GM21576 (cell line): ENCODE results near the gene KCNQ1.

Source experiments
- ATAC-seq: cut with Tn5 transposase; IDR thresholded peaks from one replicate; pipeline ENCODE4 v1.9.1; 2021; ENCODE audit warnings: mild to moderate bottlenecking, moderate library complexity; ENCODE audit not compliant: unreplicated experiment

Gene KCNQ1

DNA sequence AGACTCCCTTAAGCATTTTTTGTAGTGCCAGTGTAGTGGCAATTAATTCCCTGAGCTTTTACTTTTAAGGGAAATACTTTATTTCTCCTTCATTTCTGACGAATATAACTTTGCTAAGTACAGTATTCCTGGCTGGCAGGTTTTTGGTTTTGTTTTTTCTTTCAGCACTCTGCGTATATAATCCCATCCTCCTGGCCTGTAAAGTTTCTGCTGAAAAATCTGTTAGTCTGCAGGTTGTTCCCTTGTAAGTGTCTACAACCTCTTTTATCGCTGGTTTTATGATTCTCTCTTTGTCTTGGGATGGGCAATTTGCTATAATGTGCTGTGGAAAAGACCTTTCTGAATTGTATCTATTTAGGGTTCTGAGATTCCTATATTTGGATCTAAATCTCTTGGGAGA is 198.9 kb downstream of the KCNQ1 start:
- ATAC-seq: no peak

DNA sequence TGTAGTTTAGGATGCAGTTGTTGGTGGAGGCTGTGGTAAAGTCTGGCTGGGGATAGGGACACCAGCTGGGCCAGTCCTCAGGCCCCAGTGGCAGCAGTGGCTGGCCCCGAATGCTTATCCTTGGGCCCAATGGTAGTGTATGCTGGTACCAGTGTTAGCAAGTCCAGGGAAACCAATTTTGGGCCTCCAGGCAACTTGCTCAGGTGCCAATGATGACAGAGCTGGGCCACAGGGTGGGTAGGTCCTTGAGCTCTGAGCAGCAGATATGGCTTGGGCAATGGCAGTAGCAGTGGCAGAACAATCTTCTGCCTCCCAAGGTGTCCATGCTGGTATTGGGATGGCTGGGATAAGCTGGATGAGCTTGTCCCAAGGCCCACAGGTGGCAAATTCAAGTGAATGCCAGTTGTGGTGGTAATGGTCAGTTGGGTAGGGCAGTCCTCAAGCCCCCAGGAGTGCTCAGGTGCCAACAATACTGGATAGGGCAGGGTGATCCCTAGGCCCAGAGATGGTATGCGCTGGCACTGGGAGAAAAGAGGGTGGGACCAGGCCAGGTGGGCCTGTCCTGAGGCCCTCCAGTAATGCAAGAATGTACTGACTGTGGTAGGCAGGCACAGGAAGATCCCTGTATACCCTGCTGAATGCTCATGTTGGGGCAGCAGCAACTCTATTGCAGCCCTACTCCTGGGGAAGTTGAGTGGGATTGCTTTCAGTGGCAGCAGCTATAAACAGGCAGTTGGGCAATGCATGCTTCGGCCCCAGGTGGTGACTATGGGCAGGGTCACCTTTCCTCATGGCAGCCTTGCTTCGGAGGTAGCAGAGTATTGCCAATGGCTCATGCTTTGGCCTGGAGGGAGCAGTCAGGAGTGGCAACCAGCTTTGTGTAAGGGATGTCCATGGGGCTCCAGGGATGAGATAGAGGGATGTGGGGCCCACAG is 200.3 kb downstream of the KCNQ1 start:
- ATAC-seq: no peak

DNA sequence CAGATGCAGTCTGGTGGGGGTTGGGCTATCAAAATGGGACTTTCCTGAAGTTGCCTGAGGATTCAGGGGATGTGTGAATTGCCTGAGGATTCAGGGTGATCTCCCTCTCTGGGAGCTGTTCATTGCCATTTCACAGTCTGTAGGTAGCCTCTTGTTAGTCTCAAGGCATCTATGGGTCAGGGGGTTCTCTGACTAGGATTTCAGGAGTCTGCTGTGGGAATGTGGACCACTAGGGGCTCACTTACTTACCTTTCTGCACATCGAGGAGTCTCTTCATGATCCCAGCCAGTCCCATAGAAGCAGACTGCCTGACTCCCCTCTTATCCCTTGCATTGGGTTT is 200.9 kb downstream of the KCNQ1 start:
- ATAC-seq: no peak

DNA sequence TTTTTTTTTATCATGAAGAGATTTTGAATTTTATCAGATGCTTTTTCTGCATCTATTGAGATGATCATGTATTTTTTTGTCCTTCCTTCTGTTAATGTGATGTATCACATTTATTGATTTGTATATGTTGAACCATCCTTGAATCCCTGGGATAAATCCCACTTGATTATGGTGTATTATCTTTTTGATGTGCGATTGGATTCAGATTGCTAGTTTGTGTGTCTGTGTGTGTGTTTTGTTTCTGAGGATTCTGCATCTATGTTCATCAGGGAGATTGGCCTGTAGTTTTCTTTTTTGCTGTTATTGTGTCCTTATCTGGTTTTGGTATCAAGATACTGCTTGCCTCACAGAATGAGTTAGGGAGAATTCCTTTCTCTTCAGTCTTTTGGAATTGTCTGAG is 202.4 kb downstream of the KCNQ1 start:
- no peak for ATAC-seq

DNA sequence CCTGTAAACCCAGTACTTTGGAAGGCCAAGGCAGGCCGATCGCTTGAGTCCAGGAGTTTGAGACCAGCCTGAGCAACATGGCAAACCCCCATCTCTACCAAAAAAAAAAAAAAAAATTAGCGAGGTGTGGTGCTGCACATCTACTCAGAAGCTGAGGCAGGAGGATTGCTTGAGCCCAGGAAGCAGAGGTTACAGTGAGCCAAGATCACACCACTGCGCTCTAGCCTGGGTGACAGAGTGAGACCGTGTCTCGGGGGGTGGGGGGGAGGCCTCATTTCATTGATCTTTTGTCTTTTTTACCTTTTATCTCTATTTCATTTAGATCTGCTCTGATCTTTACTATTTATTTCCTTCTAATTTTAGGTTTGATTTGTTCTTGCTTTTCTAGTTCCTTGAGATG is 203.1 kb downstream of the KCNQ1 start:
- ATAC-seq: no peak

DNA sequence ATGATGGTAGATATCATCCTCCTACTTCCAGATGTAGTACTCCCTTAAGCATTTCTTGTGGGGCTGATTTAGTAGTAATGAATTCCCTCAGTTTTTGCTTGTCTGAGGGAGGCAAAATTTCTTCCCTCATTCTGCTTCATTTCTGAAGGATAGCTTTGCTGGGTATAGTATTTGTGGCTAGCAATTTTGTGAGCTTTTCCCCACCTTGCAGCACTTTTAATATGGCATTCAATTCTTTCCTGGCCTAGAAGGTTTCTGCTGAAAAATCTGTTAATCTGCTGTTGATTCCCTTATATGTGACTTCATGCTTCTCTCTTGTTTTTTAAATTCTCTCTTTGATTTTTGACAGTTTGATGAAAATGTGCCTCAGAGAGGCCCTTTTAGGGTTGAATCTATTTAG is 204.6 kb downstream of the KCNQ1 start:
- ATAC-seq: no peak

DNA sequence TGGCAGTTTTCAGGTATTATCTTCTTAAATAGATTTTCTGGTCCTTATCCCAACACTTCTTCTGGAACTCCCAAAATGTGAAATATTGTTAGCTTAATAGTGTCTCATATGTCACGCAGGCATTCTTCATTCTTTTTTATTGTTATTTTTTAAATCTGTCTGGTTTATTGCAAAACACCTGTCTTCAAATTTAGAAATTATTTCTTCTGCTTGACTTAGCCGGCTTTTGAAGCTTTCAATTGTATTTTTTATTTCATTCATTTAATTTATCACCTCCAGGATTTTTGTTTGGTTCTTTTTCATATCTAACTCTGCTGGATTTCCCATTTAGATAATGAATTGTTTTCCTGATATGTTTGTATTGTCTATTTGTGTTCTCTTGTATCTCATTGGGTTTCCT is 205.0 kb downstream of the KCNQ1 start:
- no peak for ATAC-seq

DNA sequence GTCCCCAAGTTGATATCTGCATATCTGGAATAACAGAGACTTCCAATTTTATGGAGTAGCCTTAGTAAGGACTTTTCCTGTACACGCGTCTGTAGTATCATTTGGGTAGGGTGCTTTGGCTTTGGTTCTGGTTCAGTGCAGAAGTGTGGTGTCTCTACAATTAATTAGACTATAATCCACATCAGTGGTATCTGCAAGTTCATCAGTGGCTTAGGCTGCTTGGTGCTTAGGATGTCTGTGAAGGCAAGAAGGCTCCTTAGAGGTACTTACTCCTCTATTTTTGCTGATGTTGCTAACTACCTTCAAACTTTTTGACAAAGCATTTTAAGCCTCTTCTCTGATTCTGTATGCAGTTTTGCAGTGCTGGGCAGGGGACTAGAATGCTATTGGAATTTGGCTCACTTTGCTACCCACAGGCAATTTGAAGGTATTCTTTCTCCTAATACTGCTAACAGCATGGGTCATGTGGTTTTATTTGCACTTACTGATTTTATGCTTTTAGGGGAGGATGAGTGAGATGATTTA is 205.6 kb downstream of the KCNQ1 start:
- ATAC-seq: no peak

DNA sequence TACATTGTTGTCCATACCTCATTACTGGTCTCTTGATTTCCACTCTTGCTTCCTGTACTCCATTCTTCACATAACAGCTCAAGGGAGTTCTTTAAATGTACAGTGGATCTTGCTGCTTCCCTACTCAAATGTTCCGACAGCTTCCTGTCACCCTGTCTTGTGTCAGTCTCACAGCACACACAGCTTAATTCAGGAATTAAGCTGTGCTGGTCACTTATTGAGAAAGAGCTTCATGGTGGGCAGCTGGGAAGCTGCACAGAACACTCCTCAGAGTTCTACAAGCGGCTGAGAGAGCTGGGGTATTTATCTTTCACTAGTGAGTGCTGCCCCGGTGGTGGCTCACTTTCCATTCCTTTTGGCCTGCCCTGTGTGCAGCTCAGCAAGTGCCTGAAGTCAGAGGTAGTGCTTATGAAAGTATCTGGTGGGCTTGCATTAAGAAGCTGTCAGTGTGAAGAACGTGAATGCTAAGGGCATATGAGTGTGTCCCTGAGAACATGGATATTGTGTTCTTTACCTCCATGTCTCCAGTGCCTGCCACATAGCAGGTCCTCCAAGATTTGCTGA is 206.3 kb downstream of the KCNQ1 start:
- ATAC-seq: no peak

DNA sequence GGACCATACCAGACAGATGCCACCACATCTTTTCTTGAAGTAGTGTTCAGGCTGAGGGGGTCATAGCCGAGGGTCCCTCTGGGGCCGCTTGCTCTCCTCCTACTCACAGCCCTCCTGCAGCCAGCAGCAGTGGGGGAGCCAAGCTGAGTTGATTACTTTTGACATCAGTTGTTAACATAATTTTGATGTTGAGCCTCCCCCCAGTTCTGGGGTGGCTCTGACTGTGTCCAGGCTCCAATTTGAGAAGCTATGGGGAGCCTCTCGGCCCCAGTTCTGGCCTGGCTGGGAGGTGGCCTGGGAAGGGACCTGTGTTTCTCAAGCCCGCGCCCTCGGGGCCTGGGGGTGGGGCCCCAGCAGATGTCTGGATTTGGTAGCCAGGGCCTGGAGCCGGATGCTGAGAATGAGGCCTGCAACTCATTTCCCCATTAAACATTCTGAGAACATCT is 207.0 kb downstream of the KCNQ1 start:
- ATAC-seq: no peak

DNA sequence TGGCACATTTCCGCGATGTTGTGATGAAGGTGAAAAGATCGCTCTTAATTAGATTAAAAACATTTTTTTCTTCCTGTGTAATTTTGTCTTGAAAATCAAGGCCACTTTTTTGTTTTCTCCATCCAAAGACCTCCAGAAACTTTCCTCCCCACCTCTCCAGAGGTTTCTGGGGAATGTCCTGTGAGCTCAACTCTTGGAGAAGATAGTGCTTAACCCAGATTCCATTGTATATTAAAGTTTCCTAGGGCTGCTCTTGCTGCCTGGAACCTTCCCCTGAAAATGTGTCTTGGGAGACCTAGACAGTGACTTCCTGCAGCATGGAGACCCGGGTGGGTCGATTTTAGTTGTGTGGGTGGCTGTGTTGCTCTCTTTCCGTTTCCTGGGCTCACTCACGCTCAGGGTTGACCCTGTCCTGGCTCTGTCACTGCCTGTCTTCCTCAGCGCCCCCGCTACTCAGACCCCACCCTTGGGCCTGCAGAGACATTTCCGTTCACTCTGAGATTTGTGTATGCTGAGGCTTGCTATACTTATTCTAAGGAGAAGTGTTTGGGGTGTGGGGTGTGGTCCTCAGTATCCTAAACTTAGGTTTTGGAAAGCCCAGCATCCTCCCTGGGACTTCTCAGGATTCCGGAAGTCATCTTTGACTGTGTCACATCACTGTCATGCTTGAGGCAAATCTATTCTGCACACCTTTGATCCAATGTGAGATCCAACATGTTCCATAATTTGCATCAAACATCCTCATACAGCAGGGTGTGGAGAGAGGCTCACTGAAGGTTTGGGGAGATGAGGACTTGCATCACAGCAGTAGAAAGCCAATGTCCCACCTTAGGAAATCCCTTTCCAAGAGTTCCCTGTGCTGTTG is 207.8 kb downstream of the KCNQ1 start:
- no peak for ATAC-seq

DNA sequence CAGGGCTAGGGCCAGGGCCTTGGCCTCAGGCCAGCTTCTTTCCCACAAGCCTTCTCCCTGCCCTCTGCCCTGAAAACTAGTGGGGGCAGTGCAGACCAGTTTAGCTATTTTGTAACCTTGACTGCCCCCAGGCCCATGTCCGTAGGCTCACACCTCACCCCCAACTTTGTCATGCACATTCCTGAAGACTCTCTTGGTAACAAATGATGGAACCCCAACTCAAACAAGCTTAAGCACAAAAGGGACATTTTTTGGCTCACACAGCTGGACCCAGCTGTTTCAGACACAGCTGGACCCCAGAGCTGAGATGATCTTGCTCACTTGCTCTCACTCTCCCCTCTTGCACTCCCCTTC is 208.4 kb downstream of the KCNQ1 start:
- no peak for ATAC-seq

DNA sequence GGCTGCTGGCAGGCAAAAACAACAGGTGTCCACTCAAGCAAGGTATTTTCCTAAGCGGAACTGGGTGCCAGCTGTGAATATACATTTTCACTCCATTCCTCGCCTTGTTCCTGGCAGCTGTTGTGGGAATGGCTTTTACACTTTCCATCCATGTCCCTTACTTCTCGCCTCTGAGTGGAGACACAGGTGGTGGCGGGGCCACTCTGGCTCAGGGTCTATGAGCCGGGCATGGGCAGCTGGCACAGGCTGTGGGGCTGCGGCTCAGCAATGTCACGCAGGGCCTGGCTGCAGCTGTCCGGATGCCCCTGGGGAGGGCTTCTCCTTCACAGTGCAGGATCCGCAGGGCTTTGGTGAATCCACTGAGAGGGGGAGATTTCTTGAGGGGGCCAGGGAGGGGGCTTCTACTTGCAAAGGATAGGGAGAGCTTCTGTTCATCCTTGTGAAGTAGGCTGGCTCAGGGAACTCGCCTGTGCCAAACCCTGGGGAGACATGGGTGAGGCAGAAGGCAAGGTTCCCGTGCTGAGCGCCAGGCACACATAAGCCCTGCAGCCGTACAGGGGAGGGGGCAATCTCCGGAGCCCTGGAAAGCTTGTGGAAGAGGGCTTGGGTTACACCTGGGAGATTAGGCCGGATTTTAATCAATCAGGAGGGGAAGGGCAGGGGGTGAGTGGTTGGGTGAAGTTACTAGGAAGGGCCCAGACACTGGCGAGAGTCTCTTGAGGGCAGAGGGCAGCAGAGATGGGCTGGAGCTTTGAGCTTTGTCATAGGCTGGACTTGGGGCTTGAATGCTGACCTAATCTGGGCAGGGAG is 209.3 kb downstream of the KCNQ1 start:
- ATAC-seq: no peak

DNA sequence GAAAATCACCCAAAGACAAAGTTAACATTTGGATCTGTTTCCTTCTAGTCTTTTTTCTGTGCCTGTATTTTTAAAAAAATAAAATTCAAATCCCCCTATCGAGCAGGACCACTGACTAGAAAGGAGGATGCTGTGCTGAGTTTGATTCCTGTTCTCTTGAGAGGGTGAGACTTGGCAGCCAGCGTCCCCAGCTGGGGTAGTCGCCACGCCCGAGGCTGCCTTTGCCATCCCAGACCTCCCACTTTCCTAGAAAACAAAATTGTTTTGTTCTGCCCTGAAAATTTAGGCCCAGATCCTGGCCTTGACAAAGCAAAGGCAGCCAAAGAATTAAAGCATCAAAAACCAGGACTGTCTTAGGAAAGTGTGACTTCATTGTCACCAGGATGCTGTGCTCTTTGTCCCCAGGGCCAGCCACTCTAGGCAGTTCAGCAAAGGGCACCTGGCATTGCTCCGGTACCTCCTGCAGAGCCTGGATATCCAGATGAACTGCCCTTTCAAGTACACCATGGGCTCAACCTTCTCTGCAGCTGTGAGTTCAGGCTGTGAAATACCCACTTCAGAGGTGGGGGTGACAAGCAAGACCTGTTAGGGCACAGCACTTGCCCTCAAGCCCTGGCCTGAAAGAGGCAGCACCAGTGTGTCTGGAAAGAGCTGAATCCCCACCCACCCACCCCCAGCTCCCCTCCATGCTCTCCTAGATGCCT is 210.4 kb downstream of the KCNQ1 start:
- no peak for ATAC-seq

DNA sequence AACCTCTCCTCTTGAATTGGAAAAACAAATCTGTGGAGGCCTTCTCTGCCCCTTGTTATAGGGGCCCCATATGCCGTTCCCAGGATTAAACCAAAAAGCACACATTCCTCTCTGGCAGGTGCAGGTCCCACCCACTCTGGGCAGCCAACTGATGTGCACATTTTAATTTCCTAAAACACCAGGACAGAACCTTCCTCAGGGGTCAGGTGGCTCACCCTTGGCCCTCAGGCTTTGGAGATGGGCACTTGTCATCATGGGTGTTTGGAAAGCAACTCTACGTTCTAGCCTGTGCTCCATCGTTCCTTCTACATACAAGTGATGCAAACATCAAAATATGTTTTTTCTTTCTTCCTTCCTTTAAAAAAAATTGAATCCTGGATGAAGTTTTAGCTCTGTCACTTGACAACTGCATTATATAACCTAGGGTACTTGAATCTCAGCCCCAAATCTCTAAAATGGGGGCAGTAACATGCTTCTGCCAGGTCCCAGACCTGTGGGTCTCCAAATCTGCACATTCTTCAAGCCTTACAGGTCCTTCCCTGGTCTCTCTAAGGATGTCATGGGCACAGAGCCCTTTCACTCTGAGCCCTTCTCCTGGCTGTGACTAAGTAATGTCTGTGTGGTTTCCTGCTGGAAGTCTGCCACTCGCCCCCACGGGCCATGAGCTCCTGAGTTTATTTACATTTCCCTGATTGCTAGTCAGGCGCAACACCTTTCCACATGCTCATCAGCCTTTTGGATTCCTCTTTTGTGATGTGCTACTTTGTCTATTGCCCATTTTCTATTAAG is 211.2 kb downstream of the KCNQ1 start:
- no peak for ATAC-seq

DNA sequence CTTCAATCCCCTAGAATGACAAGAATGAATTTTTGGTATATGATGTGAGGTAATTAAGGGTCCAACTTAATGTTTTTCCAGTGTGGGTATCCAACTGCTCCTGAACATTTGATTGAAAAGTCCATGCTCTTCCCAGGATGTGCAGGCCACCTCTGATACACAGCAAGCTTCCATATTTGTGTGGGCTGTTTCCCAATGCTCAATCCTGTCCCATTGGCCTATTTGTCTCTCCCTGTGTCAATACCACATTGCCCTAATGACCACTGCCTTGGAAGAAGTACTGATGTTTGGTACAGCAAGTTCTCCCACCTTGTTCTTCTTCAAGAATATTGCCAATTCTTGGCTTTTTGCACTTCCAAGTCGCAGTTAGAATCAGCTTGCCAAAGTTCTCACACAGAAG is 212.1 kb downstream of the KCNQ1 start:
- ATAC-seq: no peak

DNA sequence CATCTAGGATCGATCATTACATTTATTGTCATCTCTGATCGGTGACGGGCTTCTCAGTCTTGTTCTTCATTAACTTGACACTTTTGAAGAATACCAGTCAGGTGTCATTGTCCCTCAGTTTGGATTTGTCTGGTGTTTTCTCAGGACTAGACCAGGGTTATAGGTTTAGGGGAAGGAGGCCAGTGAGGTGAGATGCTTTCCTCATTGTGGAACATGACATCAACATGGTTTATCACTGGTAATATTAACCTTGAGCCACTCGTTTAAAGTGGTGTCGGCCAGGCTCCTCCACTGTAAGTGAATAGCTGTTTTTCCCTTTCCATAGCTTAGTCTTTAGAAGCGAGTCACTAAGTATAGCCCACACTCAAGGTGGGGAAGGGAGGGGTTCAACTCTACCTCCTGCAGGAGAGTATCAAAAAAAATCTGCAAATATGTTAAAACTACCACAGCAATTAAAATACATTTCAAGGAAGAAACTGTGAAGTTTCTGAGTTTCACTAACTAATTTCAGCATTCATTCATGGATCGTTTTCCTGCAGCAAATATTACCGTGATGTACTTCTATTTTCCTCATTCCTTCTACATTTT is 213.0 kb downstream of the KCNQ1 start:
- ATAC-seq: no peak

DNA sequence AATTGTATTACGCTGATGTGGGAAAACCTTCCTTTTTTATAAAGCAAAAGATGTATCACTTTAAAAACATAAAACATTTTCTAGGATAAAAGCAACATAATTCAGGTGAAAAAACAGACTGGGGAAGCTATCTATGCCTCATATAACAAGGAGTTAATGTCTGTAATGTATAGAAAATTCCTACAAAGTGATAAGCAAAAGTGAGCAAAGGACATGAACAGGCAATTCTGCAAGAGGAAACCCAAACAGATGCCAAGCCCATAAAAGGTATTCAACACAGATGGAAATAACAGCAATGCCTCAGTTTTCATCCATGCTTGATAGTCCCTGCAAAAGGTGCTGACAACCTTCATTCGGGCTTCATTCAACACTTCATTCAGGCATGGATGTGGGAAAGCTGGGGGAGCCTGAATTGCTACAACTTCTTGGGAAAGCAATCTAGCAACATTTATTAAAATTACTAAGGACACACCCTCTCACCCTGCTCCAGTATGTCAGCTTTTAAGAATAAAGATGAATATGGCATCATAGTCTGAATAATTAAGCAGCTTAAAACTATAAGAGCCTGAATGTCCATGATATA is 215.6 kb downstream of the KCNQ1 start:
- ATAC-seq: no peak
